Vagina (tissue), 2 donors: ENCODE measurements around the gene AQP5. TPM values are rescaled to one million over a fixed set of nuclear protein-coding genes. Genes with fewer than 3 reads are reported as not detected.

ENCODE experiments used
- DNase-seq, 2 donors: peaks; one replicate each; pipeline ENCODE4 v3.0.0-alpha.2; 2017; ENCODE audit errors: extremely low spot score in 2 of 2
- H3K27ac ChIP-seq: fragments of 200-600 bp; sonication (generic); one replicate; pipeline ENCODE4 v1.5.1; 2019
- H3K27me3 ChIP-seq: fragments of 200-600 bp; sonication (generic); one replicate; pipeline ENCODE4 v1.5.1; 2019
- H3K36me3 ChIP-seq, 2 donors: fragments of 200-600 bp; sonication (generic); one replicate each; pipeline ENCODE4 v1.5.1; 2017 to 2019
- H3K4me1 ChIP-seq: fragments of 200-600 bp; sonication (generic); one replicate; pipeline ENCODE4 v1.5.1; 2019
- H3K4me3 ChIP-seq, 2 donors: fragments of 200-600 bp; sonication (generic); 1 replicate in 1 of 2; 2 replicates in 1 of 2; pipeline ENCODE4 v1.5.1; 2016 to 2019
- H3K9me3 ChIP-seq: fragments of 200-600 bp; sonication (generic); one replicate; pipeline ENCODE4 v1.5.1; 2019
- CTCF ChIP-seq, 3 experiments: fragments of 450-650 bp in 2 of 3; fragments of 200-600 bp in 1 of 3; sonication (generic) in 1 of 3; IDR thresholded peaks; one replicate each; pipeline ENCODE4 v1.5.1; 2017 to 2019; ENCODE audit warnings: antibody characterized with exemption in 3 of 3, mild to moderate bottlenecking in 2 of 3, moderate library complexity in 2 of 3
- POLR2A ChIP-seq, 2 donors: fragments of 450-650 bp; IDR thresholded peaks; one replicate each; pipeline ENCODE4 v1.6.1; 2017; ENCODE audit warnings: antibody characterized with exemption in 2 of 2, mild to moderate bottlenecking in 2 of 2, moderate library complexity in 2 of 2
- POLR2AphosphoS5 ChIP-seq, 2 donors: sonication (generic); formaldehyde crosslinking; IDR thresholded peaks; one replicate each; pipeline ENCODE4 v1.9.0; 2017; ENCODE audit warnings: antibody characterized with exemption in 2 of 2, mild to moderate bottlenecking in 2 of 2, low read depth in 1 of 2; ENCODE audit not compliant: insufficient read depth in 1 of 2
- intact Hi-C: fragments of 100-400 bp; cut with DNase I; formaldehyde crosslinking; loops from one replicate; pipeline ENCODE4 v1.15.1; 2023
- total RNA-seq: library from RNA; depleted of rRNA; stranded (reverse); fragments of >200 nt; gene quantifications from one replicate; pipeline ENCODE4 v1.2.3, GENCODE V29; 2016

AQP5 gene
- total RNA-seq, 1 donor from 2014 or later = not detected

GRCh38 chr12:49975318-49975761, 13.7 kb downstream of the AQP5 start:
- Histone ChIP-seq H3K9me3 (no peaks in the 10 kb centered on the region), H3K27me3 (no peaks in the 10 kb centered on the region), H3K4me3 (no peak overlapping the region), H3K27ac (peak overlapping the region; percentile 5), H3K4me1 (peaks cover 6% of the 10 kb centered on the region), H3K36me3 (no peaks in the 10 kb centered on the region)
- intact Hi-C loops = loop anchor here (10.0 kb wide), 1 partner anchor 79 kb away; the partner anchor contains the start of gene ASIC1
- no peak for TF ChIP-seq POLR2A (IDR thresholded peaks at IDR 0.05)
- TF ChIP-seq CTCF (IDR thresholded peaks at IDR 0.05) = no peak
- no peak for TF ChIP-seq POLR2AphosphoS5 (IDR thresholded peaks at IDR 0.05; ENCODE audit: insufficient read depth in 1 of 2, low read depth in 1 of 2)
- DNase-seq = peak in 1 of 2 donors; percentile 87

- no peak for DNase-seq
- peaks cover 6% of the 10 kb centered on the region for H3K4me1 ChIP-seq
- no peak for TF ChIP-seq POLR2AphosphoS5 (IDR thresholded peaks at IDR 0.05; ENCODE audit: insufficient read depth in 1 of 2, low read depth in 1 of 2)
- no peak for TF ChIP-seq CTCF (IDR thresholded peaks at IDR 0.05)
- no peak for TF ChIP-seq POLR2A (IDR thresholded peaks at IDR 0.05)
- H3K9me3 ChIP-seq = no peaks in the 10 kb centered on the region
- H3K4me3 ChIP-seq = no peak overlapping the region
- intact Hi-C loops = loop anchor here (10.0 kb wide), 1 partner anchor 78 kb away; the partner anchor contains the start of gene ASIC1
- no peaks in the 10 kb centered on the region for H3K27me3 ChIP-seq
- H3K36me3 ChIP-seq = no peaks in the 10 kb centered on the region
- H3K27ac ChIP-seq = no peak overlapping the region
Observed at GRCh38 chr12:49976557-49976956, 14.9 kb downstream of the AQP5 start.

GRCh38 chr12:49978125-49978524, 16.5 kb downstream of the AQP5 start:
- TF ChIP-seq POLR2A (IDR thresholded peaks at IDR 0.05) (no peak), POLR2AphosphoS5 (IDR thresholded peaks at IDR 0.05; ENCODE audit: insufficient read depth in 1 of 2, low read depth in 1 of 2) (no peak), CTCF (IDR thresholded peaks at IDR 0.05) (no peak)
- H3K27me3 ChIP-seq = no peaks in the 10 kb centered on the region
- no peak overlapping the region for H3K27ac ChIP-seq
- no peaks in the 10 kb centered on the region for H3K36me3 ChIP-seq
- no peaks in the 10 kb centered on the region for H3K9me3 ChIP-seq
- intact Hi-C loops = loop anchor here (10.0 kb wide), 1 partner anchor 77 kb away; the partner anchor contains the start of gene ASIC1
- H3K4me3 ChIP-seq = no peak overlapping the region
- peaks cover 6% of the 10 kb centered on the region for H3K4me1 ChIP-seq
- DNase-seq = no peak

GRCh38 chr12:49979016-49979586, 17.4 kb downstream of the AQP5 start:
- no peaks in the 10 kb centered on the region for H3K27me3 ChIP-seq
- DNase-seq = no peak
- TF ChIP-seq CTCF (IDR thresholded peaks at IDR 0.05) (no peak), POLR2A (IDR thresholded peaks at IDR 0.05) (no peak), POLR2AphosphoS5 (IDR thresholded peaks at IDR 0.05; ENCODE audit: insufficient read depth in 1 of 2, low read depth in 1 of 2) (no peak)
- no peak overlapping the region for H3K4me3 ChIP-seq
- intact Hi-C loops = loop anchor here (10.0 kb wide), 1 partner anchor 76 kb away; the partner anchor contains the start of gene ASIC1
- no peak overlapping the region for H3K27ac ChIP-seq
- H3K9me3 ChIP-seq = no peaks in the 10 kb centered on the region
- H3K4me1 ChIP-seq = peaks cover 13% of the 10 kb centered on the region
- H3K36me3 ChIP-seq = no peaks in the 10 kb centered on the region

GRCh38 chr12:49979791-49980190, 18.1 kb downstream of the AQP5 start:
- no peak overlapping the region for H3K27ac ChIP-seq
- H3K36me3 ChIP-seq = no peaks in the 10 kb centered on the region
- intact Hi-C loops = loop anchor here (10.0 kb wide), 1 partner anchor 75 kb away; the partner anchor contains the start of gene ASIC1
- H3K4me3 ChIP-seq = no peak overlapping the region
- no peaks in the 10 kb centered on the region for H3K9me3 ChIP-seq
- no peak for DNase-seq
- TF ChIP-seq POLR2A (IDR thresholded peaks at IDR 0.05) (no peak), POLR2AphosphoS5 (IDR thresholded peaks at IDR 0.05; ENCODE audit: insufficient read depth in 1 of 2, low read depth in 1 of 2) (no peak), CTCF (IDR thresholded peaks at IDR 0.05) (no peak)
- H3K27me3 ChIP-seq = no peaks in the 10 kb centered on the region
- H3K4me1 ChIP-seq = peaks cover 11% of the 10 kb centered on the region
